HL-60/S4 treated with retinoic acid at 250 ng/mL for 4 days and 3 days (cell line): ENCODE measurements around the gene TPO.
"Not testable (repeated sequence)": the region's sequence is repeated elsewhere in the genome, so short reads cannot be mapped to it uniquely, and the experiment has no call there.

Experiments
- in situ Hi-C: fragments of 300-500 bp; cut with MboI; formaldehyde crosslinking; loops from 2 replicates; pipeline ENCODE4 v1.7.0; 2022; ENCODE audit warnings: low sequenced_read_pairs

TPO gene

GRCh38 chr2:1498176-1498575, 84.9 kb downstream of the TPO start:
- in situ Hi-C loops = no loop called here

- in situ Hi-C loops = no loop called here
Measured at GRCh38 chr2:1499033-1499795, 86.0 kb downstream of the TPO start.

- in situ Hi-C loops = no loop called here
Measured at GRCh38 chr2:1501038-1501851, 88.0 kb downstream of the TPO start.

- in situ Hi-C loops = no loop called here
Measured at GRCh38 chr2:1501991-1502390, 88.7 kb downstream of the TPO start.

GRCh38 chr2:1502891-1503304, 89.6 kb downstream of the TPO start:
- in situ Hi-C loops = no loop called here

- in situ Hi-C loops = no loop called here
Measured at GRCh38 chr2:1503471-1504310, 90.4 kb downstream of the TPO start.

- in situ Hi-C loops = no loop called here
Measured at GRCh38 chr2:1504311-1504750, 91.1 kb downstream of the TPO start.

- in situ Hi-C loops = no loop called here
Measured at GRCh38 chr2:1505031-1505441, 91.8 kb downstream of the TPO start.

GRCh38 chr2:1509271-1510065, 96.2 kb downstream of the TPO start:
- in situ Hi-C loops = no loop called here

GRCh38 chr2:1510176-1510575, 96.9 kb downstream of the TPO start:
- in situ Hi-C loops = no loop called here

- in situ Hi-C loops = no loop called here
Measured at GRCh38 chr2:1511455-1511854, 98.2 kb downstream of the TPO start.

GRCh38 chr2:1512321-1513289, 99.3 kb downstream of the TPO start:
- in situ Hi-C loops = no loop called here

GRCh38 chr2:1514391-1515072, 101.3 kb downstream of the TPO start:
- in situ Hi-C loops = no loop called here

GRCh38 chr2:1515073-1515430, 101.8 kb downstream of the TPO start:
- in situ Hi-C loops = no loop called here

- in situ Hi-C loops = no loop called here
Measured at GRCh38 chr2:1515986-1516797, 102.9 kb downstream of the TPO start.

- in situ Hi-C loops = no loop called here
Measured at GRCh38 chr2:1516798-1517060, 103.5 kb downstream of the TPO start.

- in situ Hi-C loops = not testable (repeated sequence)
Measured at GRCh38 chr2:1517291-1517690, 104.0 kb downstream of the TPO start.

- in situ Hi-C loops = no loop called here
Measured at GRCh38 chr2:1517786-1518185, 104.5 kb downstream of the TPO start.
